IPS DF 4.7 (cell line): ENCODE results near the gene THSD7A.

ENCODE experiments used
- DNase-seq: peaks from one replicate; pipeline ENCODE4 v3.0.0-alpha.2; 2013; ENCODE audit warnings: low spot score; ENCODE audit errors: extremely low read depth

The THSD7A gene

DNA sequence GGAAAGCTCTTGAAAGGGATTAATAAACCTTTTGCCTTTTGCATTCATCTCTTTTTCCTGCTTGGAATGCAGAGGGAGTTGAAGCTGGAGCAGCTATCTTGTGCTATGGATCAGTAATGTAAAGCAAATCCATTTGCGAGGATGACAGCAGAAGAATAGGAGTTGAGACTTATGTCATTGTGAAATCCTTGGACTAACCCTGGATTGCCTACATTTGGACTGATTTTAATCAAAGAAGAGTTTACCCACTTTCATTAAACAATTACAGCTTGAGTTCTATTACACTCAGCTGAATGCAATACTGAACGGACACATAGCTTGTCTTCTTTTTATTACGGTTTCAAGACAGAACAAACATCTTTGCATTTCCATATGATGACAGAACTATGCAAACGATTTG is 496.1 kb downstream of the THSD7A start:
- no peak for DNase-seq

DNA sequence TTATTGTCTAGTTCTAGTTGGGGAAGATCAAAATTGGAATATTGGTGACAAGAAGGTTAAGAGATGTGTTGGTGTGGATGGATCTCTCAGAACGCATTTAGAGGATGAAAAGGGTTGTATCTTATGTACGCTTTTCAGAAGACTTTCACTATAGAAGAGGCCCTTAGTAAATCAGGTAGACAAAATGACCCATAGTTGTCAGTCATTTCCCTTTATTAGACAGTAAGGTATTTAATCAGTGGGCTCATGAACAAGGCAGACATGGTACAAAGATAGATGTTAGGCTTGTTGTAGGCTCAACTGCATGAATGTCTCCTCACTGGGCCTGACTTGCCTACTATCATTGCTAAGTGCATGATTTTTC is 499.2 kb downstream of the THSD7A start:
- DNase-seq: no peak

DNA sequence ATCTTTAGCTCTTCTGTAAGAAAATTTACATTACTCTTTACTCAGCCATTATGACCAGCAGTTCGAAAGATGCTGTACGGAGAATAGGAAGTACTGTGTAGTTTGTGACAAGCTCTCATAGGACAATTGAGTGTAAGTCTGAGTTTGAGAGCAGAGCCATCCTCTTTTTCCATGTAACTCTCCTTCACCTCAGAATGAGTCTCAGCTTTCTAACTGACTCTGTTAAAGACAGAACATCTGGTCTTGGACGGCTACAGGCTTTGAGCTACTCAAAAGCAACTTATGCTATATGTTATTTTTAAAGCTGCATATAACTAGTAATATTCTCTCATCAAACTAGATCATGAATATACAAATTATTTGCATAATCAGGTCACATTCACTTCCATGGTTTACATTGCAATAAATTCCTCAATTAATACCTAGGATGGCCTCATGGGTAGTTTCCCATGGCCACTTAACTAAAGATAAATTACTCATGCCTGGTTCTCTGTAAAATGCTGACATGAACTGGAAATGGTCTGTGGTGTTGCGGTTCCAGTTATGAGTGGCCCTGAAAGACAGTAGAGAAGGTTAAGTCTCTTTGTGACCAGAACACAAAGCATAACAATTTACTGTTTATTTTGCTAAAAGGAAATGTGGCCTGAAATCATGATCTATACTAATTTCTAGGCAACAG is 499.7 kb downstream of the THSD7A start:
- no peak for DNase-seq

DNA sequence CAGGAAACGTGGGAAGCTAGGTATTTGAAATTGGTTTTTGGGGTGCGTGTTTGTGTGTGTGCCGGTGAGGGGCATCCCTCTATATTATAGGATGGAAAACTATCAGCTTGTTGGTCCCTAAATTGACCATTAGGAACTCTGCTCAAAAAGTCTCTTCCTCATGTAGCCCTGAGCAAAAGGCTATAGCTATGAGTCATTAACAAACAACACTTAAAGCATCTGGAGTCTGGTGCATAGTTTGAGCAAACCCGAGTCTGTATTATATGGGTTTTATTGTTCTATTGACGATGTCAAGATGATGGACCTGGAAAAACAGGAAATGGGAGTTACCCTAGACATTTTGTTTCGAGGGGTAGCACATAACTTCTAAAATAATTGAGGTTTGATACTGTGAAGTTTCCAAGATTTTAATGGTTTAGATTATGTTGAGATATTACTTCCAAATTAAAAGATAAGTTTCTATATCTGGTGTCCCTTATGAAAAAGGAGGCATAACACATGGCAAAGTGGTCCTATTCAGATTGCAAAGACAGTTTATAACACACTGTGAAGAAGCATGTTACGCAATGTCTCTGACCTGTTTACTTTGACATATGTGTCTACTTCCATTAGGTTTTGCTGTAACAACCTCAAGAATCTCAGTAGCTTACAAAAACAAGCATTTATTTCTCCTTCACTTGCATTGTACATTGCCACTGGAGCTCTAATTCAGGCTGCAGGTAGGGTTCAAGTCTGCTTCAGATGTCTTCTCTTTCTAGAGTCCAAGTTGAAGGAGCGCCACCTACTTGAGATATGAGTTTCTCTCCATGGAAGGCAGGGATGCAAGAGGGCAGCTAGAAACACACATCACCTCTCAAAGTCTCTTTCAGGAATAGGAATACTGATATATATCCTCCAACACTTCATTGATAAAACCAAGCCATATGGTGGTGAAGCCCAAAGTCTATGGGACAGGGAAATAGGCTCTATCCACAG is 500.6 kb downstream of the THSD7A start:
- no peak for DNase-seq

DNA sequence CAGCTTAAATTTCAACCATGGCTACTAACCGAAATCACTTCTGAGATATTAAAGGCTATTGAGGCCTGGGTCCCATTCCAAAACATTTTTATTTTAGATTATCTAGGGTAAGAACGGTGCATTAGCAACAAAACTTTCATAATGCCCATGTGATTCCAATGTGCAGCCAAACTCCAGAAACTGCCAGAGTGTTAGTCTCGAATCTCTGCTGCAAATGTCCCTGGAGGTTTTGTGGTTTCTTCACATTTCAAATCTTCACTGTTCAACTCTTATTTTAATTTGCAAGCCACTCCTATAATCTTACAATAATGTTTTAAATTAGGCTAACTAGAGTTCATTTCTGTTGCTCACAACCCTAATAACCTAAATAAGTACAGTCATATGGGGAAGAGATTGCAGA is 501.3 kb downstream of the THSD7A start:
- no peak for DNase-seq

DNA sequence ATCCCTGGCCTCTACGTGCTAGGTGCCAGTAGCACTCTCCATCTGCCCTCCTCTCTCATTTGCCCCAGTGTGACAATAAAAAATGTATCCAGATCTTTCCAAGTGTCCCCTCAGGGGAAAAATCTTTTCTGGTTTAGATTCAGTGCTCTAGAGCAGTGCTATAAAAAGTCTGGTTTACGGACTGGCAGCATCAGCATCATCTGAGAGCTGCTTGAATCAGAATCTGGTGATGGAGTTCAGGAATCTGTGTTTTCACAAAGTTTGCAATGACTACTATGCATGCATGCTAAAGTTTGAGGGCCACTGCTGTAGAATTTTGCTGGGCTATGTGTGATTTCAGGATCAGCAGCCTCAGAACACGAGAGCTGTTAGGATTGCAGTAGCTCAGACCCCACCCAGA is 501.8 kb downstream of the THSD7A start:
- no peak for DNase-seq

DNA sequence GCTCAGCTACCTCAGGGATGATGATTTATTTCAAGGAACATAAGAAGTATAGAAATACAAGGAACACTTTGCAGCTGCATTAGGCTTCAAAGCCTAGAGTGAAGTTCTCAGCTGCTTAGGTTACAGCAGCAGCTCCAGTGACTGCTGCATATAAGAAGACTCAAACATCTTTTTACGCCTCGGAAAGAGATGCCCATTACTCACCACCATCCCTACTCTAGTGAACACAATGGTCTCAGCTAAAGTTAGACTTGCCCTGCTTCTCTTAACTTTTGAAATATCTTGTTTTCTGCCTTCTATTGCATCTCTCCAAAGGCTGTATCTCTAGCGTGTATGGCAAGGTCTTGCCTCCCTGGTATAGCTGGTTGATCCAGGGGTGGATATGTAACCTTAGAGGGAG is 502.4 kb downstream of the THSD7A start:
- DNase-seq: no peak

DNA sequence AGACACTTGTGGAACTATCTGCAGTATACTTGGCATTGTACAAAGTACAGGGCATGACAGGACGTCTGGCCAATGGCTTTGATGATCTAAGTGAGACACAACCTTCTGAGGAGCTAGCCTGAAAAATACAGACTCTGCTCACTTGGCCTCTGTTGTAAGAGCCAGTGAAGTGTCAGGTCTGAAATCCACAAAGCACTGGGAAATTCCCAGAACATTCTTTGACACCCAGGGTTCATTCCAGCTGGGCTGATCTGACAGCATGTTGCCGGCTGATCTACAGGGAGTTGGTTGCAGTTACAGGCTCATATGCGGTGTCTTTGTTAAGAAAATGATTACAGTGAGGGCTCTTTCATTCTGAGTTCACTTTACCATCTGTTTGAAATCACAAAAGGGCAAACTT is 503.7 kb downstream of the THSD7A start:
- no peak for DNase-seq

DNA sequence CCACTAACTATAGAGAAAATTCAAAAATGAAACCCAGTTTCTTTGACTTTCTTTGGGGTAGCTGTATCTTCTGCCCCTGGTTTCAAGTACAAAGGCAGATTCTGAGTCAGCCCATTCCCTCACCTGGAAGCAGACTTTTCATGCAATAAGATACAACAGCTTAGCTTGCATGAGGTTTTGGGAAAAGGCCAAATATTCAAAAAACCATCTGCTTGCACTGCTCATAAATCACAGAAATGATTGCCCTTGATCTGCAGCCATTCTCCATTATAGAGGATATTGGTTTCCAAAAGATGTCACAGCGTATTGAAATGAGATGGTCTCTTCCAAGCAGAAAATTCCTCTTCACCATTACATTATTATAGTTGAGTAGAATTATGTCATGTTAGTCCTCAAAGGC is 504.4 kb downstream of the THSD7A start:
- no peak for DNase-seq
